Raji (cell line): Measurements from ENCODE around the gene GTF2B.

Experiments used
- POLR2A ChIP-seq: IDR thresholded peaks from 2 replicates; pipeline ENCODE4 v1.6.1; 2011; ENCODE audit warnings: low read depth, low read length, control low read depth; ENCODE audit not compliant: insufficient read depth

GTF2B gene

GRCh38 chr1:88813471-88813870, 77.9 kb downstream of the GTF2B start:
- TF ChIP-seq POLR2A: no peak

- TF ChIP-seq POLR2A: no peak
Observed at GRCh38 chr1:88812366-88812765, 79.0 kb downstream of the GTF2B start.

GRCh38 chr1:88803444-88803843, 87.9 kb downstream of the GTF2B start:
- TF ChIP-seq POLR2A: no peak

GRCh38 chr1:88802950-88803349, 88.4 kb downstream of the GTF2B start:
- TF ChIP-seq POLR2A: no peak
